ENCODE results near the gene CEACAM3.
"Not testable (repeated sequence)": the region's sequence is repeated elsewhere in the genome, so short reads cannot be mapped to it uniquely, and the experiment has no call there.

CEACAM3 gene

GRCh38 chr19:41796362-41796761 lies at the start of gene CEACAM3:
Gene CEACAM3, plus strand, starts transcription at chr19:41796587. Its CDS starts 91 bp downstream, at chr19:41796678.
- H3K4me3 ChIP-seq (replicated peaks in 1 of 2; ENCODE audit: low read depth in 2 of 2, low read length in 2 of 2), result no peak within 1 kb of the TSS
- TF ChIP-seq CTCF (IDR thresholded peaks at IDR 0.05; ENCODE audit: low read depth, low read length), result no peak
- DNase-seq (ENCODE audit: low read depth in 2 of 2), result no peak

- H3K4me3 ChIP-seq (replicated peaks in 1 of 2; ENCODE audit: low read depth in 2 of 2, low read length in 2 of 2), result no peak overlapping the region
- peak; percentile 59 to 71 for DNase-seq (ENCODE audit: low read depth in 2 of 2)
- peak; percentile 61 for TF ChIP-seq CTCF (IDR thresholded peaks at IDR 0.05; ENCODE audit: low read depth, low read length)
Observed at GRCh38 chr19:41746593-41747227, 49.7 kb upstream of the CEACAM3 start.

GRCh38 chr19:41748012-41748411 lies 48.4 kb upstream of the CEACAM3 start:
- no peak for DNase-seq (ENCODE audit: low read depth in 2 of 2)
- H3K4me3 ChIP-seq (replicated peaks in 1 of 2; ENCODE audit: low read depth in 2 of 2, low read length in 2 of 2), result no peak overlapping the region
- no peak for TF ChIP-seq CTCF (IDR thresholded peaks at IDR 0.05; ENCODE audit: low read depth, low read length)

- peak in 1 of 2 donors; percentile 4 for DNase-seq (ENCODE audit: low read depth in 2 of 2)
- not testable (repeated sequence) for H3K4me3 ChIP-seq (replicated peaks in 1 of 2; ENCODE audit: low read depth in 2 of 2, low read length in 2 of 2)
Observed at GRCh38 chr19:41750248-41751134, 45.9 kb upstream of the CEACAM3 start.

GRCh38 chr19:41753159-41753558 lies 43.2 kb upstream of the CEACAM3 start:
- peak; percentile 80 for TF ChIP-seq CTCF (IDR thresholded peaks at IDR 0.05; ENCODE audit: low read depth, low read length)
- peak; percentile 18 to 43 for DNase-seq (ENCODE audit: low read depth in 2 of 2)
- H3K4me3 ChIP-seq (replicated peaks in 1 of 2; ENCODE audit: low read depth in 2 of 2, low read length in 2 of 2), result no peak overlapping the region

- TF ChIP-seq CTCF (IDR thresholded peaks at IDR 0.05; ENCODE audit: low read depth, low read length), result peak; percentile 68
- H3K4me3 ChIP-seq (replicated peaks in 1 of 2; ENCODE audit: low read depth in 2 of 2, low read length in 2 of 2), result no peak overlapping the region
- peak; percentile 28 to 48 for DNase-seq (ENCODE audit: low read depth in 2 of 2)
Observed at GRCh38 chr19:41753936-41754529, 42.4 kb upstream of the CEACAM3 start.

- no peak for TF ChIP-seq CTCF (IDR thresholded peaks at IDR 0.05; ENCODE audit: low read depth, low read length)
- no peak within 1 kb of the TSS for H3K4me3 ChIP-seq (replicated peaks in 1 of 2; ENCODE audit: low read depth in 2 of 2, low read length in 2 of 2)
- DNase-seq (ENCODE audit: low read depth in 2 of 2), result no peak
Observed at GRCh38 chr19:41755328-41755913, 41.0 kb upstream of the CEACAM3 start, which contains the start of gene CEACAM6. Gene CEACAM6, plus strand, starts transcription at chr19:41755530. Its CDS starts 109 bp downstream, at chr19:41755639.

Data from cardiac fibroblast (primary cell).